ENCODE results near the gene MPRIP.

- TF ChIP-seq CTCF (IDR thresholded peaks at IDR 0.05) (no peak), POLR2AphosphoS5 (IDR thresholded peaks at IDR 0.05) (no peak), POLR2A (IDR thresholded peaks at IDR 0.05) (no peak), EP300 (IDR thresholded peaks at IDR 0.05) (no peak)
Observed at GRCh38 chr17:17020821-17021193, 21.4 kb upstream of the MPRIP start.
